ENCODE measurements around the gene RBM11. TPM values are rescaled to one million over a fixed set of nuclear protein-coding genes. Genes with fewer than 3 reads are reported as not detected.
A peak's percentile ranks its signal among the peaks of the same experiment; 100 is the strongest.

The RBM11 gene
- total and polyA plus RNA-seq, 2 donors from 2014 or later, result 3.3 to 6.9 TPM

DNA sequence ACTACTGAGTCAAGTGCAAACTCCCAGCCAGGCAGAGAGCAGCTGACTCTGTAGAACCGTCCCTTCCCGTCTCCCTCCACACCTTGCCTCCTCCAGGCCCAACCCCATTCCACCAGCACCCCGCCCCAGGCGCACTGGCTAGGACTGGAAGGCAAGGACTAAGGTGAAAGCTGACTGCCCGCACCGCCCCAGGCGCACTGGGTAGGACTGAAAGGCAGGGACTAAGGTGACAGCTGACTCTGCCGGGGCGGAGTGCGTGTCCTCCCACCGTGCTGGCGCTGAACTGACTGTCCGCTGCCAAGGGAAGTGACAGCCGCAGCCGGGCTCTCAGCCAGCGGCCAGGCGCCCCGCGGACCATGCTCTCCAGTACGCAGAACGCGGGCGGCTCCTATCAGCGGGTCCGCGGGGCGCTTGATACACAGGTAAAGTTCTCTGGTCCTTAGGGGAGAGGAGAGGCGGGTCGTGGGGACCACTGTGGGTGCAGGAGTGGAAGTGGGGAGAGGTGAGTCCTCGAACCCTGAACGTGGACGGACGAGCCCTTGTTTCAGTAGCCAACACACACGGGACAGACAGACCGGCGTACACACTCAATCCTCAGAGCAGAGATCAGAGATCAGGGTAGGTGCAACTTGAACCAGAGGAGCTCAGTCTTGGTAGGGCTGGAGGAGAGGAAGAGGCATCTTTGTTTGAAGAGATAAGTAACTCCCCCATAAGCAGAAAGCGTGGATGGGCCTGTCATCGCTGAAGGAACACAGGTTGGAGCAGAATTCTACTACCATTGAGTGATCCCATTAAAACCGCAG, 58.0 kb downstream of the RBM11 start:
- Histone ChIP-seq H3K4me3 (ENCODE audit: low read length in 3 of 3) (peak overlapping the region in 1 of 3 donors; percentile 59), H3K9ac (ENCODE audit: low read length in 3 of 3) (peak overlapping the region in 1 of 3 donors; percentile 10), H3K36me3 (ENCODE audit: control insufficient read depth in 2 of 3, insufficient read depth in 3 of 3, low read length in 3 of 3) (no peaks in the 10 kb centered on the region), H3K27ac (ENCODE audit: low read depth in 2 of 2, low read length in 2 of 2) (no peak overlapping the region), H3K27me3 (ENCODE audit: control insufficient read depth, insufficient read depth, low read length) (no peaks in the 10 kb centered on the region), H3K4me1 (ENCODE audit: control insufficient read depth in 2 of 3, insufficient read depth in 2 of 3, low read depth in 1 of 3, low read length in 3 of 3) (peaks cover 0 to 2% (median 0%) of the 10 kb centered on the region in 3 donors), H3K9me3 (ENCODE audit: control insufficient read depth in 2 of 3, insufficient read depth in 1 of 3, low read length in 3 of 3) (no peaks in the 10 kb centered on the region)
- TF ChIP-seq, protein P1, sequence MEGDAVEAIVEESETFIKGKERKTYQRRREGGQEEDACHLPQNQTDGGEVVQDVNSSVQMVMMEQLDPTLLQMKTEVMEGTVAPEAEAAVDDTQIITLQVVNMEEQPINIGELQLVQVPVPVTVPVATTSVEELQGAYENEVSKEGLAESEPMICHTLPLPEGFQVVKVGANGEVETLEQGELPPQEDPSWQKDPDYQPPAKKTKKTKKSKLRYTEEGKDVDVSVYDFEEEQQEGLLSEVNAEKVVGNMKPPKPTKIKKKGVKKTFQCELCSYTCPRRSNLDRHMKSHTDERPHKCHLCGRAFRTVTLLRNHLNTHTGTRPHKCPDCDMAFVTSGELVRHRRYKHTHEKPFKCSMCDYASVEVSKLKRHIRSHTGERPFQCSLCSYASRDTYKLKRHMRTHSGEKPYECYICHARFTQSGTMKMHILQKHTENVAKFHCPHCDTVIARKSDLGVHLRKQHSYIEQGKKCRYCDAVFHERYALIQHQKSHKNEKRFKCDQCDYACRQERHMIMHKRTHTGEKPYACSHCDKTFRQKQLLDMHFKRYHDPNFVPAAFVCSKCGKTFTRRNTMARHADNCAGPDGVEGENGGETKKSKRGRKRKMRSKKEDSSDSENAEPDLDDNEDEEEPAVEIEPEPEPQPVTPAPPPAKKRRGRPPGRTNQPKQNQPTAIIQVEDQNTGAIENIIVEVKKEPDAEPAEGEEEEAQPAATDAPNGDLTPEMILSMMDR (IDR thresholded peaks at IDR 0.05; ENCODE audit: borderline replicate concordance, extremely low read depth, insufficient read depth), result no peak
- FAIRE-seq (no peak), DNase-seq (peak in 4 of 5 donors; percentile 9 to 92 (median 26))
- intact Hi-C loops (cut with DNase I), result no loop called here

DNA sequence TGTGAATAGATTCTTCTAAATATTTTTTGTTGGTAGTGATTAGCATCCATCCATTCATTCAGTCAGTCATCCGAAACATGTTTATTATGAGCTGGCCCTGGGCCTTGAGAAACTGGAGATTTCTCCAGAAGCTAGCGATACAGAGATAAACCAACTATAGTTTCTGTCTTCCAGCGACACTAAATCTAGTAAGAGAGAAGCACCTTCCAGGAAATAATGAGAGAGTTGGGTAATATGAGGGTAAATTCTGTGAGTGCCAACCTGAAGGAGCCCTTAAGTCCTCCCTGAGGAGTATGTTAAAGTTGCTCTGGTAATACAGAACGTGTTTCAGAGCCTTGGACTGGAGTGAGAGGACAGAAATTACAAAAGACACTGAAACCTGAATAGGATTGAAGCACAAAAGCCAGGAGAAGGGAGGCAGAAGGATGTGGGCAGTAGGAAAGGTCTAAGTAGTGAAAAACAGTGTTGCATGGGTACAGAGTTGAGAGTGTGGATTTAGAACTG, 59.8 kb downstream of the RBM11 start:
- DNase-seq, result no peak
- Histone ChIP-seq H3K4me1 (ENCODE audit: control insufficient read depth in 2 of 3, insufficient read depth in 2 of 3, low read depth in 1 of 3, low read length in 3 of 3) (peaks cover 0 to 2% (median 0%) of the 10 kb centered on the region in 3 donors), H3K36me3 (ENCODE audit: control insufficient read depth in 2 of 3, insufficient read depth in 3 of 3, low read length in 3 of 3) (no peaks in the 10 kb centered on the region), H3K27ac (ENCODE audit: low read depth in 2 of 2, low read length in 2 of 2) (no peak overlapping the region), H3K9me3 (ENCODE audit: control insufficient read depth in 2 of 3, insufficient read depth in 1 of 3, low read length in 3 of 3) (no peaks in the 10 kb centered on the region), H3K27me3 (ENCODE audit: control insufficient read depth, insufficient read depth, low read length) (no peaks in the 10 kb centered on the region), H3K4me3 (ENCODE audit: low read length in 3 of 3) (no peak overlapping the region), H3K9ac (ENCODE audit: low read length in 3 of 3) (no peak overlapping the region)
- FAIRE-seq, result no peak
- intact Hi-C loops (cut with DNase I), result no loop called here
- TF ChIP-seq, protein P1 (IDR thresholded peaks at IDR 0.05; ENCODE audit: borderline replicate concordance, extremely low read depth, insufficient read depth), result no peak

Other genes starting within 250 kb of the RBM11 start
- gene LIPI, start 5.2 kb upstream of the RBM11 start, total RNA-seq, result not detected
- not detected for gene LIPI, start 5.2 kb upstream of the RBM11 start, polyA plus RNA-seq (ENCODE audit: insufficient read depth, low read depth, low replicate concordance)
- 30.8 TPM for gene HSPA13, start 167.0 kb downstream of the RBM11 start, total RNA-seq
- 7.9 TPM for gene HSPA13, start 167.0 kb downstream of the RBM11 start, polyA plus RNA-seq (ENCODE audit: insufficient read depth, low read depth, low replicate concordance)